NCI-H345 treated with DMSO at 0.1 percent for 48 hours (cell line): ENCODE results near the gene NFIB.

Experiments used
- DNase-seq: peaks from one replicate; lab custom pipeline; 2025; ENCODE audit not compliant: unreplicated experiment; lab: John Stamatoyannopoulos, UW

NFIB gene

DNA sequence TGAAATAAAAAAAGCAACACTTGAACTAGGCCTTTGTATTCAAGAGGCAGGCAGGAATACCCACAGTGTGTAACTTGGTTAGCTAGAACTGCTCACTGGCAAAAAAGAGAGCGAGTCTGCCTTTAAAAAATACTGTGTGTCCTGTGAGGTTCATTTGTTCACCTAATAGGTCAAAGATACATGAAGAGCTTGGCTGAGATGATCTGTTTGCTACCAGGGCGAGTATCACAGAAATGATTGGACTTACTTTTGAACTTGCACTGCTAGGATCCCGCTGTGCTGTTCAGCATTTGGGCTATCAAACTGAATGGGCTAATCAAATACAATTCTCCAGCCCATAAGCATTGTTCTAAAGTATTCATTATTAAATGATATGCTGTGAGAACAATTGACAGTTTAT lies 229.1 kb downstream of the NFIB start:
- DNase-seq: no peak

DNA sequence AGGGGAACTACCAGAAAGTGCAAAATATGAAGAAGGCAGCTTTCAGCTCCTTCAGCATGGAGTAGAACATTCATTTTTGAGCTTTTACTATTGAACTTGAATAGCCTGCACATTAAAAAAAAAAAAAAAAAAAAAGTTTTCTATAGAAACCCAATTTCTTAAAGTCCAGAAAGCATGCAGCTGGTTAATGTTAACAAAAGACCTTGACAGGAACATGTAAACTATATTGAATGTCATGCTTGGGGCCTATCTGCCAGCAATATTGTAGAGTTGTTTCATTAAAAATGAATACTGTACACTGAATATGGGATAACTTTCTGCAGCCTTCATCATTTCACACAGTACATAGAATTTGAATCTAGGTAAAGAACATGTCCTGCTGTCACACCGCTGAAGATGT lies 230.6 kb downstream of the NFIB start:
- DNase-seq: no peak

GRCh38 chr9:14082732-14083131 lies 231.2 kb downstream of the NFIB start:
- DNase-seq: no peak

- no peak for DNase-seq
Measured at GRCh38 chr9:14081745-14082144, 232.2 kb downstream of the NFIB start.

GRCh38 chr9:14080959-14081542 lies 232.9 kb downstream of the NFIB start:
- no peak for DNase-seq

GRCh38 chr9:14079440-14079839 lies 234.5 kb downstream of the NFIB start:
- no peak for DNase-seq

GRCh38 chr9:14077672-14078071 lies 236.3 kb downstream of the NFIB start:
- no peak for DNase-seq

- peak; percentile 71 for DNase-seq
Measured at GRCh38 chr9:14075218-14075617, 238.7 kb downstream of the NFIB start.

GRCh38 chr9:14072850-14073249 lies 241.1 kb downstream of the NFIB start:
- no peak for DNase-seq

DNA sequence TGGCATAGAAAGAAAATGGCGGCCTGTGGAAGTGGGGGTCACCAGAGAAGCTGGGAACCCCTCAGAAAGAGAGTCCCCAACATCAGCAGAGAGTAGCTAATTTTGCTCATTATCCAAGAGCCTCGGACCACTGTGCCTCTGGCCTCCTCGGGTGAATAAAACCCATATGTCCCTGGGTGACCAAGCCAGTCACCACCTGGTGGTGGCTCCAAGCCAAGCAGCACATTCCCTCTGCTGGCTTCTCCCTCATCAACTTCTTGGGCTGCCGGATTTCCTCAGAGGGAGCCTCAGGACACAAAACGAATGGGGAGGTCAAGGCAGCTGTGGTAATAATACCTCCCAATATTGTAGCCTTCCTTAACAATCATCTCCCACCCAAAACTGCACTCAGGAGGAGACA lies 242.5 kb downstream of the NFIB start:
- no peak for DNase-seq

GRCh38 chr9:14068690-14069089 lies 245.3 kb downstream of the NFIB start:
- no peak for DNase-seq

GRCh38 chr9:14066831-14067230 lies 247.1 kb downstream of the NFIB start:
- no peak for DNase-seq

DNA sequence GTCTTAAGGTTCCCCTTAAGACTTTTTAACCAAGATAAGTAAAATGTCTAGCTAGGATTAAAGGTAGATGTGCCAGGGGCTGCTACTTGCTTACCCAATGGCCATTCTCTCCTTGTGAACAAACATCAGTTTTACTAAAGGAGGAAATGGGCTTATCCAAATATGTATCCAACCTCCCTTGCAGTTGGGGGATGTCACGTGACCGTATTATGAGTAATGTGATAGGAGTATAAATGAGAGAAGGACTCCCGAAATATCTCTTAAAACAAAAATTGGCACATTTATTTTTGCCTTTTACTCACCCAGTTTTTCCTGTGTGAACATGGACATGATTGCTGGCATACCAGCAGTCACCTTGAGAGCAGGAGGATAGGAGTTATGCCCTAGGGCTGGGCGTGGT lies 247.9 kb downstream of the NFIB start:
- no peak for DNase-seq

DNA sequence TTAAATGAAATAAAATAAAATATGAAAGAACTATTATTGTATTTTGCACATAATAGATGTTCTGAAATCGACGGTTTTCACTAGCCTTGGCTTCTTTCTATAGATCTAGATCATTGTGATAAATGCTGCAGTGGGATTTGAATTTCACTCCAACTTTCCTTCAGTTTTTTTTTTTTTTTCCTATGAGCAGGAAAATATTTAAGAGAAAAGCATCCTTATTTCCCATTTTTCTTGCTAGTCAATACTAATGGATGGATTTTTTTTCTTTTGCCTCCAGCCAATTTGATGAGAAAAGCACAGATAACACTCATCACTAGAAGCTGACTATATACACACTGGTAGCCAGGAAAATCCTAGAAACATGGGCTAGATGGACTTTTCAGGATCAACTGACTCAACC lies 249.0 kb downstream of the NFIB start:
- DNase-seq: no peak

GRCh38 chr9:14063756-14064155 lies 250.2 kb downstream of the NFIB start:
- DNase-seq: no peak

DNA sequence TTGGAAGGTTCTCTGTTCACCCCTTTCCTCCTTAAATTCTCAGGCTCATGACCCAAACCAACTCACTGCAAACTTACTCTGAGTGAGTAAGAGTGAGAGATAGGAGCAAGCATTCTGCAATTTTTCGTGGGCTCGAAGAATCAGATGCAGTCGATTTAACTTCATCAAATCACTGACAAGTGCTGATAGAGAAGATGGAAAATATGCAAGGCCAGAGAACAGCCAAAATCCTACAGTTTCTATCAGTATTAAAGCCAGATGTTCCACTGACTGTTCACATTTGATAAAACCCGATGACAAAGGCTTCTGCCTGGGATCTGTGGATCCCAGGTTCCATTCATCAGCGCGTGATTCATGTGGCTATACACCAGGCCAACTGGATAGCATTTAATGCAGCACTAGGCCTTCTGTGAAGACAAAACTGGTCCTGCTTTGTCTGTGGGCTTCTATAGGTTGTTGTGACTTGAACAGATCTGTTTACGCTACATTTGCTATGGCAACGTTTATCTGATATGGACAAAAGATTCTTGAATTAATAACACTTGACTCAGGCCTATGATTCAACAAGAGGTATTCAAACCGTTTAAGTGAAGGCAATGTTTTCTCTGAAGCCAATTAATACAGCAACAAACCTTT lies 251.2 kb downstream of the NFIB start:
- DNase-seq: peak; percentile 54

GRCh38 chr9:14061936-14062585 lies 251.9 kb downstream of the NFIB start:
- peak; percentile 21 for DNase-seq

DNA sequence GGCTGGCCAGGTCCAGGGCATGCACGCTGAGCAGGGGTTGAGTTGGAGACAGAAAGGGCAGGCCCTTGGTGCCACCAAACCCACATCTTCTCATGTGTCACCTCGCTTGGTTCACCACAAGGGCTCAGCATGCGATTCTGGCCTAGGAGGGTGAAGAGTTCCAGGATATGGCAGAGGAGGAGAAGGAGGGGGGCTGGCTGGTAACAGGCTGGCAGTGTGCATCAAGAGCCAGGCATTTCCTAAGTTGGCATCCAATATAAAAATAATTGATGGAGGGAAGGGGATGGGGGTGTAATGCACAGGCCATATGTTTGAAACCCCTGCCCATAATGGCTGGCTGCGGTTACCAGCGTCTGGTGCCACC lies 255.6 kb downstream of the NFIB start:
- DNase-seq: no peak

- DNase-seq: no peak
Measured at GRCh38 chr9:14057368-14058324, 256.3 kb downstream of the NFIB start.

DNA sequence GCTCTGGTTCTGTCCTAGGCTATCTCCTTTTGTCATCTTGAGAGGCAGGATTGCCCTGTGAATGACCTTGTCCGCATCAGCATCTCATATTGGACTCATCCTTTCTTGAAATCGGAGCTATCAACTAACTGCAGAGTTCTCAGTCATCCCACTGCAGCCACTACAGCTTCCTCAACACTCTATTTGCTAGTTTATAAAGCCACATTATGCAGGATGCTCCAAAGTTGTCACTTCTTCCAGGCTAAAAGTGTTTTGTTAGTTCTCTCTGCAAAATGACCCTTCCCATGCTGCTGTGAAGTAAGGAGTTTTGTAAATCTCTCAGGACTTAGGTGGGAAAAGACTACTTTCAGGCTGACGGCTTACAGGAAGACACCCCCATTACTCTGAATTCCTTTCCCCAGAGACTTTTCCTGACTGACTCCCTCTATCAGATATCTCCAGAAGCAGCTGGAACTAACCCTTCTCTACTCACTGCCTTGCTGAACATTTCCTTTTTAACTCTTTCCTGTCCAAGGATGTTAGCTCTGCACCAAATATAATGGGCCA lies 257.6 kb downstream of the NFIB start:
- DNase-seq: no peak

- no peak for DNase-seq
Measured at GRCh38 chr9:14054096-14054495, 259.8 kb downstream of the NFIB start.
